ENCODE data around the gene GULP1. TPM values are rescaled to one million over a fixed set of nuclear protein-coding genes. Genes with fewer than 3 reads are reported as not detected.

Gene GULP1
- total RNA-seq, 2 experiments from 2014 or later = not detected

- Mint-ChIP-seq H3K4me1 (no peaks in the 10 kb centered on the region), H3K4me3 (no peak overlapping the region), H3K27me3 (peaks cover 2% of the 10 kb centered on the region), H3K9me3 (no peaks in the 10 kb centered on the region), H3K36me3 (no peaks in the 10 kb centered on the region), H3K27ac (no peak overlapping the region)
- POLR2A ChIA-PET = no interaction called here
- ATAC-seq (ENCODE audit: low read depth) (no peak), DNase-seq (no peak)
Observed at GRCh38 chr2:188481474-188481873, 189.8 kb downstream of the GULP1 start.

GRCh38 chr2:188485496-188485895 lies 193.8 kb downstream of the GULP1 start:
- peaks cover 2% of the 10 kb centered on the region for H3K27me3 Mint-ChIP-seq
- H3K4me1 Mint-ChIP-seq = no peaks in the 10 kb centered on the region
- POLR2A ChIA-PET = no interaction called here
- DNase-seq = no peak
- no peaks in the 10 kb centered on the region for H3K36me3 Mint-ChIP-seq
- no peaks in the 10 kb centered on the region for H3K9me3 Mint-ChIP-seq
- no peak overlapping the region for H3K4me3 Mint-ChIP-seq
- no peak for ATAC-seq (ENCODE audit: low read depth)
- no peak overlapping the region for H3K27ac Mint-ChIP-seq

GRCh38 chr2:188492751-188493150 lies 201.1 kb downstream of the GULP1 start:
- Mint-ChIP-seq H3K27me3 (no peaks in the 10 kb centered on the region), H3K27ac (no peak overlapping the region), H3K4me3 (no peak overlapping the region), H3K4me1 (no peaks in the 10 kb centered on the region), H3K9me3 (no peaks in the 10 kb centered on the region), H3K36me3 (no peaks in the 10 kb centered on the region)
- DNase-seq (no peak), ATAC-seq (ENCODE audit: low read depth) (no peak)
- POLR2A ChIA-PET = no interaction called here

GRCh38 chr2:188494906-188495305 lies 203.2 kb downstream of the GULP1 start:
- Mint-ChIP-seq H3K9me3 (no peaks in the 10 kb centered on the region), H3K4me3 (no peak overlapping the region), H3K36me3 (no peaks in the 10 kb centered on the region), H3K27ac (no peak overlapping the region), H3K27me3 (no peaks in the 10 kb centered on the region), H3K4me1 (no peaks in the 10 kb centered on the region)
- no peak for ATAC-seq (ENCODE audit: low read depth)
- POLR2A ChIA-PET = no interaction called here
- DNase-seq = no peak

- H3K9me3 Mint-ChIP-seq = no peaks in the 10 kb centered on the region
- no peak for ATAC-seq (ENCODE audit: low read depth)
- no peak overlapping the region for H3K27ac Mint-ChIP-seq
- H3K27me3 Mint-ChIP-seq = no peaks in the 10 kb centered on the region
- no peaks in the 10 kb centered on the region for H3K36me3 Mint-ChIP-seq
- DNase-seq = no peak
- no peaks in the 10 kb centered on the region for H3K4me1 Mint-ChIP-seq
- POLR2A ChIA-PET = no interaction called here
- no peak overlapping the region for H3K4me3 Mint-ChIP-seq
Observed at GRCh38 chr2:188495969-188496431, 204.3 kb downstream of the GULP1 start.

- DNase-seq (no peak), ATAC-seq (ENCODE audit: low read depth) (no peak)
- no peaks in the 10 kb centered on the region for H3K36me3 Mint-ChIP-seq
- no peak overlapping the region for H3K27ac Mint-ChIP-seq
- H3K27me3 Mint-ChIP-seq = peaks cover 2% of the 10 kb centered on the region
- no peaks in the 10 kb centered on the region for H3K9me3 Mint-ChIP-seq
- POLR2A ChIA-PET = no interaction called here
- H3K4me3 Mint-ChIP-seq = no peak overlapping the region
- H3K4me1 Mint-ChIP-seq = no peaks in the 10 kb centered on the region
Observed at GRCh38 chr2:188497726-188498125, 206.1 kb downstream of the GULP1 start.

GRCh38 chr2:188503975-188504374 lies 212.3 kb downstream of the GULP1 start:
- H3K4me3 Mint-ChIP-seq = no peak overlapping the region
- H3K27me3 Mint-ChIP-seq = peaks cover 3% of the 10 kb centered on the region
- no peak for ATAC-seq (ENCODE audit: low read depth)
- H3K4me1 Mint-ChIP-seq = no peaks in the 10 kb centered on the region
- DNase-seq = no peak
- no peaks in the 10 kb centered on the region for H3K9me3 Mint-ChIP-seq
- no peak overlapping the region for H3K27ac Mint-ChIP-seq
- POLR2A ChIA-PET = no interaction called here
- H3K36me3 Mint-ChIP-seq = no peaks in the 10 kb centered on the region

GRCh38 chr2:188506843-188507242 lies 215.2 kb downstream of the GULP1 start:
- ATAC-seq (ENCODE audit: low read depth) = no peak
- no peak overlapping the region for H3K27ac Mint-ChIP-seq

GRCh38 chr2:188511346-188511745 lies 219.7 kb downstream of the GULP1 start:
- ATAC-seq (ENCODE audit: low read depth) = no peak

More at GRCh38 chr2:188506843-188507242, 215.2 kb downstream of the GULP1 start:
- H3K27me3 Mint-ChIP-seq = peaks cover 8% of the 10 kb centered on the region
- no peaks in the 10 kb centered on the region for H3K4me1 Mint-ChIP-seq
- no peak for DNase-seq
- POLR2A ChIA-PET = no interaction called here
- H3K36me3 Mint-ChIP-seq = no peaks in the 10 kb centered on the region
- H3K9me3 Mint-ChIP-seq = no peaks in the 10 kb centered on the region
- H3K4me3 Mint-ChIP-seq = no peak overlapping the region

GRCh38 chr2:188512456-188512855 lies 220.8 kb downstream of the GULP1 start:
- POLR2A ChIA-PET = no interaction called here
- ATAC-seq (ENCODE audit: low read depth) (no peak), DNase-seq (no peak)
- Mint-ChIP-seq H3K27me3 (peaks cover 7% of the 10 kb centered on the region), H3K36me3 (no peaks in the 10 kb centered on the region), H3K9me3 (no peaks in the 10 kb centered on the region), H3K27ac (no peak overlapping the region), H3K4me1 (no peaks in the 10 kb centered on the region), H3K4me3 (no peak overlapping the region)

More at GRCh38 chr2:188511346-188511745, 219.7 kb downstream of the GULP1 start:
- Mint-ChIP-seq H3K4me1 (no peaks in the 10 kb centered on the region), H3K27me3 (peaks cover 7% of the 10 kb centered on the region), H3K9me3 (no peaks in the 10 kb centered on the region), H3K27ac (no peak overlapping the region), H3K4me3 (no peak overlapping the region), H3K36me3 (no peaks in the 10 kb centered on the region)
- POLR2A ChIA-PET = no interaction called here
- no peak for DNase-seq

GRCh38 chr2:188515918-188516317 lies 224.2 kb downstream of the GULP1 start:
- Mint-ChIP-seq H3K27ac (no peak overlapping the region), H3K9me3 (no peaks in the 10 kb centered on the region), H3K4me1 (no peaks in the 10 kb centered on the region), H3K4me3 (no peak overlapping the region), H3K36me3 (no peaks in the 10 kb centered on the region), H3K27me3 (peaks cover 2% of the 10 kb centered on the region)
- POLR2A ChIA-PET = no interaction called here
- DNase-seq (no peak), ATAC-seq (ENCODE audit: low read depth) (no peak)

GRCh38 chr2:188517549-188518215 lies 226.0 kb downstream of the GULP1 start:
- no peaks in the 10 kb centered on the region for H3K36me3 Mint-ChIP-seq
- H3K4me1 Mint-ChIP-seq = no peaks in the 10 kb centered on the region
- no peak for ATAC-seq (ENCODE audit: low read depth)
- no peak for DNase-seq
- peaks cover 2% of the 10 kb centered on the region for H3K27me3 Mint-ChIP-seq
- POLR2A ChIA-PET = no interaction called here
- no peak overlapping the region for H3K4me3 Mint-ChIP-seq
- no peaks in the 10 kb centered on the region for H3K9me3 Mint-ChIP-seq
- no peak overlapping the region for H3K27ac Mint-ChIP-seq

GRCh38 chr2:188518381-188518780 lies 226.7 kb downstream of the GULP1 start:
- no peak overlapping the region for H3K27ac Mint-ChIP-seq
- H3K9me3 Mint-ChIP-seq = no peaks in the 10 kb centered on the region
- ATAC-seq (ENCODE audit: low read depth) (no peak), DNase-seq (no peak)
- peaks cover 2% of the 10 kb centered on the region for H3K27me3 Mint-ChIP-seq
- H3K36me3 Mint-ChIP-seq = no peaks in the 10 kb centered on the region
- POLR2A ChIA-PET = no interaction called here
- no peaks in the 10 kb centered on the region for H3K4me1 Mint-ChIP-seq
- no peak overlapping the region for H3K4me3 Mint-ChIP-seq

GRCh38 chr2:188519136-188519535 lies 227.5 kb downstream of the GULP1 start:
- no peaks in the 10 kb centered on the region for H3K36me3 Mint-ChIP-seq
- H3K27me3 Mint-ChIP-seq = peaks cover 2% of the 10 kb centered on the region
- no peak overlapping the region for H3K4me3 Mint-ChIP-seq
- POLR2A ChIA-PET = no interaction called here
- ATAC-seq (ENCODE audit: low read depth) (no peak), DNase-seq (no peak)
- no peaks in the 10 kb centered on the region for H3K4me1 Mint-ChIP-seq
- no peaks in the 10 kb centered on the region for H3K9me3 Mint-ChIP-seq
- no peak overlapping the region for H3K27ac Mint-ChIP-seq

Measured in activated naive CD8-positive, alpha-beta T cell treated with anti-CD3 and anti-CD28 coated beads, Interleukin-2, amount 10 ng/mL, durations not matched to agents 7 days and 5 days (primary cell).